SK-N-SH treated with all-trans-retinoic acid at 6 μM for 48 hours (cell line): ENCODE measurements around the gene PLA2G2F.

ENCODE experiments used
- ARNTL ChIP-seq: fragments of 450-650 bp; formaldehyde crosslinking; IDR thresholded peaks from 2 replicates; pipeline ENCODE4 v1.5.0; 2020; ENCODE audit warnings: low read depth, mild to moderate bottlenecking, moderate library complexity, borderline replicate concordance
- BACH2 ChIP-seq: fragments of 250-450 bp; sonication (Bioruptor Pico); IDR thresholded peaks from 2 replicates; pipeline ENCODE4 v1.9.0; 2021; ENCODE audit warnings: mild to moderate bottlenecking, borderline replicate concordance
- CSDC2 ChIP-seq: fragments of 250-450 bp; sonication (Bioruptor Pico); IDR thresholded peaks from 2 replicates; pipeline ENCODE4 v1.5.0; 2020; ENCODE audit warnings: mild to moderate bottlenecking, moderate library complexity
- PPARA ChIP-seq: fragments of 250-450 bp; sonication (Bioruptor Pico); IDR thresholded peaks from 2 replicates; pipeline ENCODE4 v1.5.0; 2020; ENCODE audit warnings: mild to moderate bottlenecking, borderline replicate concordance
- RARB ChIP-seq: fragments of 250-450 bp; sonication (Bioruptor Pico); IDR thresholded peaks from 2 replicates; pipeline ENCODE4 v1.8.0; 2021; ENCODE audit warnings: mild to moderate bottlenecking, moderate library complexity
- ZFP3 ChIP-seq: fragments of 250-450 bp; sonication (Bioruptor Pico); IDR thresholded peaks from 2 replicates; pipeline ENCODE4 v1.5.0; 2020; ENCODE audit warnings: mild to moderate bottlenecking, moderate library complexity
- ZFP30 ChIP-seq: fragments of 450-650 bp; formaldehyde crosslinking; IDR thresholded peaks from 2 replicates; pipeline ENCODE4 v1.5.0; 2022; ENCODE audit warnings: mild to moderate bottlenecking, moderate library complexity
- ZNF8 ChIP-seq: fragments of 450-650 bp; formaldehyde crosslinking; IDR thresholded peaks from 2 replicates; pipeline ENCODE4 v1.5.0; 2020; ENCODE audit warnings: mild to moderate bottlenecking, moderate library complexity
- TF ChIP-seq, protein P1 (sequence below): fragments of 250-450 bp; sonication (Bioruptor Pico); IDR thresholded peaks from 2 replicates; pipeline ENCODE4 v1.5.1; 2020; ENCODE audit warnings: low read depth, mild to moderate bottlenecking, moderate library complexity
- TF ChIP-seq, protein P2 (sequence below): fragments of 250-450 bp; sonication (Bioruptor Pico); IDR thresholded peaks from 2 replicates; pipeline ENCODE4 v1.8.0; 2020; ENCODE audit warnings: mild to moderate bottlenecking, moderate library complexity, borderline replicate concordance

DNA sequence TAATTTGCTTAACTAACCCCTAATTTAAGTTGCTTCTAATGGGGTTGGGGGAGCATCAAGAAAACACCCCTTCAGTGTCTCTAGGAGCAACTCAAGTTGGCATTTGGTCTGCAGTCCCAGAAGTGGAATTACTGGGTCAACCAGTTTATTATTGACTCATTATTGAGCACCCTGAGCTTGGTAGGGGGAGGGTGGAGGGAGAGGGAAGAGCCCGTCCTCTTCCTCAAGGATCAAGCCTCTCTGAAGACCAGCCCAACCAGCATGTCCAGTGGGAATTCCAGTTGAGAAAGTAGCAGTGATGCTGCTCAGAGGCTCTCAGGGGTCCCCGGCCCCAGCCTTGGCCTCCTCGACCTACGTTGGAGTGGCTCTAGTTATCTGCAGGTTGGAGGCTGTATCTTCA is 2.1 kb upstream of the PLA2G2F start:
- TF ChIP-seq ZFP3 (CRISPR knock-in tag) (no peak), ARNTL (CRISPR knock-in tag) (no peak), RARB (CRISPR knock-in tag) (no peak), BACH2 (CRISPR knock-in tag) (no peak), ZNF8 (CRISPR knock-in tag) (no peak), PPARA (CRISPR knock-in tag) (no peak), CSDC2 (CRISPR knock-in tag) (no peak), ZFP30 (no peak)
- TF ChIP-seq, protein P1, sequence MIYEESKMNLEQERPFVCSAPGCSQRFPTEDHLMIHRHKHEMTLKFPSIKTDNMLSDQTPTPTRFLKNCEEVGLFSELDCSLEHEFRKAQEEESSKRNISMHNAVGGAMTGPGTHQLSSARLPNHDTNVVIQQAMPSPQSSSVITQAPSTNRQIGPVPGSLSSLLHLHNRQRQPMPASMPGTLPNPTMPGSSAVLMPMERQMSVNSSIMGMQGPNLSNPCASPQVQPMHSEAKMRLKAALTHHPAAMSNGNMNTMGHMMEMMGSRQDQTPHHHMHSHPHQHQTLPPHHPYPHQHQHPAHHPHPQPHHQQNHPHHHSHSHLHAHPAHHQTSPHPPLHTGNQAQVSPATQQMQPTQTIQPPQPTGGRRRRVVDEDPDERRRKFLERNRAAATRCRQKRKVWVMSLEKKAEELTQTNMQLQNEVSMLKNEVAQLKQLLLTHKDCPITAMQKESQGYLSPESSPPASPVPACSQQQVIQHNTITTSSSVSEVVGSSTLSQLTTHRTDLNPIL (CRISPR knock-in tag), result no peak
- TF ChIP-seq, protein P2, sequence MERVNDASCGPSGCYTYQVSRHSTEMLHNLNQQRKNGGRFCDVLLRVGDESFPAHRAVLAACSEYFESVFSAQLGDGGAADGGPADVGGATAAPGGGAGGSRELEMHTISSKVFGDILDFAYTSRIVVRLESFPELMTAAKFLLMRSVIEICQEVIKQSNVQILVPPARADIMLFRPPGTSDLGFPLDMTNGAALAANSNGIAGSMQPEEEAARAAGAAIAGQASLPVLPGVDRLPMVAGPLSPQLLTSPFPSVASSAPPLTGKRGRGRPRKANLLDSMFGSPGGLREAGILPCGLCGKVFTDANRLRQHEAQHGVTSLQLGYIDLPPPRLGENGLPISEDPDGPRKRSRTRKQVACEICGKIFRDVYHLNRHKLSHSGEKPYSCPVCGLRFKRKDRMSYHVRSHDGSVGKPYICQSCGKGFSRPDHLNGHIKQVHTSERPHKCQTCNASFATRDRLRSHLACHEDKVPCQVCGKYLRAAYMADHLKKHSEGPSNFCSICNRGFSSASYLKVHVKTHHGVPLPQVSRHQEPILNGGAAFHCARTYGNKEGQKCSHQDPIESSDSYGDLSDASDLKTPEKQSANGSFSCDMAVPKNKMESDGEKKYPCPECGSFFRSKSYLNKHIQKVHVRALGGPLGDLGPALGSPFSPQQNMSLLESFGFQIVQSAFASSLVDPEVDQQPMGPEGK, result no peak
